ENCODE measurements around the gene LSM3.

DNA sequence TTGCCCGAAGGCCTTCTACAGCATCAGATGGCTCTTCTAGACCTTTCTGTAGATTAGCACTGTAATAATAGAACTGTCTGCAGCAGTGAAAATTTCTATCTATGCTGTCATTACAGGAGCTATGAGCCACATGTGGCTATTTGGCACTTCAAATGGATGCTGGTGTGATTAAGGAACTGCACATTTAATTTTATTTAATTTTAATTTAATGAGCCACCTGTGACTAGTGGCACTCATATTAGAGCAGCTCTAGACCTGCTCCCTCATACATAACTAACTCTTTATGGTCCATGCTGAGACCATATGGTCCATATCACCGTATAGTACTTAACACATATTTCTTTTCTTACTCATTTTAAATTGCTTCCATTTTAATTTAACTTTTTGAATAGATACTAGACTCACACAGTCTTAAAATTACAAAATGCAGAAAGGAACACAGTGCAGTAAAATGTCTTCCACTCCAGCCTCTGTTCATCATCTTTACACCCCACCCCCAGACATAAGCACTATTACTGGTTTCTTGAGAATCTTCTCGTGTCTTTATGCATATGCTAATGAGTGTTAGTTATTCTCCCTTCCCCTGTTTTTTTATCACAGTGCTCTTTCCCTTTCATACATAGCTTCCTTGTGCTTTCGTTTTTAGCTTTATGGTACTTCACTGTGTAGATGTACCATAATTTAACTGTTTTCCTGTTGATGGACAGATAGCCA is 9.6 kb downstream of the LSM3 start:
- TF ChIP-seq, protein P1, sequence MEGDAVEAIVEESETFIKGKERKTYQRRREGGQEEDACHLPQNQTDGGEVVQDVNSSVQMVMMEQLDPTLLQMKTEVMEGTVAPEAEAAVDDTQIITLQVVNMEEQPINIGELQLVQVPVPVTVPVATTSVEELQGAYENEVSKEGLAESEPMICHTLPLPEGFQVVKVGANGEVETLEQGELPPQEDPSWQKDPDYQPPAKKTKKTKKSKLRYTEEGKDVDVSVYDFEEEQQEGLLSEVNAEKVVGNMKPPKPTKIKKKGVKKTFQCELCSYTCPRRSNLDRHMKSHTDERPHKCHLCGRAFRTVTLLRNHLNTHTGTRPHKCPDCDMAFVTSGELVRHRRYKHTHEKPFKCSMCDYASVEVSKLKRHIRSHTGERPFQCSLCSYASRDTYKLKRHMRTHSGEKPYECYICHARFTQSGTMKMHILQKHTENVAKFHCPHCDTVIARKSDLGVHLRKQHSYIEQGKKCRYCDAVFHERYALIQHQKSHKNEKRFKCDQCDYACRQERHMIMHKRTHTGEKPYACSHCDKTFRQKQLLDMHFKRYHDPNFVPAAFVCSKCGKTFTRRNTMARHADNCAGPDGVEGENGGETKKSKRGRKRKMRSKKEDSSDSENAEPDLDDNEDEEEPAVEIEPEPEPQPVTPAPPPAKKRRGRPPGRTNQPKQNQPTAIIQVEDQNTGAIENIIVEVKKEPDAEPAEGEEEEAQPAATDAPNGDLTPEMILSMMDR (IDR thresholded peaks at IDR 0.05): no peak
- no peak for TF ChIP-seq EP300 (IDR thresholded peaks at IDR 0.05)

All from ovary (tissue), 3 donors.